Stimulated activated CD8-positive, alpha-beta memory T cell treated with anti-CD3 and anti-CD28 coated beads, Interleukin-12 subunit alpha, Interleukin-12 subunit beta, amount 100 ng/mL, for 1 hour (primary cell): Measurements from ENCODE around the gene RCCD1.
"Not testable (repeated sequence)": the region's sequence is repeated elsewhere in the genome, so short reads cannot be mapped to it uniquely, and the experiment has no call there.

Experiments used
- DNase-seq: peaks from one replicate; pipeline ENCODE4 v3.0.0-alpha.2; 2020; ENCODE audit warnings: low read depth

The RCCD1 gene

GRCh38 chr15:90918034-90918788 is 36.5 kb upstream of the RCCD1 start:
- DNase-seq: no peak

GRCh38 chr15:90918835-90919234 is 35.8 kb upstream of the RCCD1 start:
- DNase-seq: no peak

GRCh38 chr15:90921887-90922286 is 32.8 kb upstream of the RCCD1 start:
- no peak for DNase-seq

- DNase-seq: not testable (repeated sequence)
Observed at GRCh38 chr15:90922712-90923322, 31.9 kb upstream of the RCCD1 start.

- DNase-seq: no peak
Observed at GRCh38 chr15:90924375-90924774, 30.3 kb upstream of the RCCD1 start.

- not testable (repeated sequence) for DNase-seq
Observed at GRCh38 chr15:90926766-90927165, 27.9 kb upstream of the RCCD1 start.

- not testable (repeated sequence) for DNase-seq
Observed at GRCh38 chr15:90928106-90928505, 26.6 kb upstream of the RCCD1 start.

- no peak for DNase-seq
Observed at GRCh38 chr15:90929246-90930019, 25.3 kb upstream of the RCCD1 start.

- DNase-seq: no peak
Observed at GRCh38 chr15:90930861-90931574, 23.7 kb upstream of the RCCD1 start.

- no peak for DNase-seq
Observed at GRCh38 chr15:90931575-90931827, 23.2 kb upstream of the RCCD1 start.

- peak; percentile 84 for DNase-seq
Observed at GRCh38 chr15:90931828-90932659, 22.6 kb upstream of the RCCD1 start, which contains the start of gene HDDC3. HDDC3 (minus strand) TSS chr15:90932549; CDS start chr15:90932540, 9 bp downstream.

- no peak for DNase-seq
Observed at GRCh38 chr15:90932660-90932991, 22.1 kb upstream of the RCCD1 start.

GRCh38 chr15:90933301-90933700 is 21.4 kb upstream of the RCCD1 start:
- no peak for DNase-seq

- peak; percentile 69 for DNase-seq
Observed at GRCh38 chr15:90934256-90934948, 20.3 kb upstream of the RCCD1 start.

- DNase-seq: peak; percentile 92
Observed at GRCh38 chr15:90934949-90935751, 19.5 kb upstream of the RCCD1 start, which contains the start of gene UNC45A. UNC45A (plus strand) TSS chr15:90935285; CDS start chr15:90935325, 40 bp downstream.

GRCh38 chr15:90936823-90937222 is 17.9 kb upstream of the RCCD1 start:
- no peak for DNase-seq

GRCh38 chr15:90938261-90938660 is 16.4 kb upstream of the RCCD1 start:
- DNase-seq: no peak

GRCh38 chr15:90939756-90940155 is 14.9 kb upstream of the RCCD1 start:
- DNase-seq: no peak

- no peak for DNase-seq
Observed at GRCh38 chr15:90941038-90941437, 13.6 kb upstream of the RCCD1 start.
